ENCODE measurements around the gene GGACT.

- no peak for TF ChIP-seq SUZ12 (IDR thresholded peaks at IDR 0.05)
- TF ChIP-seq CTBP1 (IDR thresholded peaks at IDR 0.05; ENCODE audit: borderline replicate concordance), result no peak
- no peak for TF ChIP-seq SP1 (IDR thresholded peaks at IDR 0.05)
- no peak for TF ChIP-seq BHLHE40 (IDR thresholded peaks at IDR 0.05; ENCODE audit: borderline replicate concordance)
- TF ChIP-seq PKNOX1 (IDR thresholded peaks at IDR 0.05), result no peak
- TF ChIP-seq LEF1 (IDR thresholded peaks at IDR 0.05; ENCODE audit: borderline replicate concordance), result no peak
- TF ChIP-seq L3MBTL2 (conservative IDR thresholded peaks at IDR 0.05), result no peak
- no peak for TF ChIP-seq ARNT (IDR thresholded peaks at IDR 0.05)
Observed at GRCh38 chr13:100611678-100612492, 23.3 kb upstream of the GGACT start.
